OCI-LY7 (cell line): ENCODE results near the gene MYH11. TPM values are rescaled to one million over a fixed set of nuclear protein-coding genes. Genes with fewer than 3 reads are reported as not detected.

Experiments used
- BruUV-seq: library from RNA; stranded (reverse); fragments of 400-500 nt; replicated peaks from 2 replicates; lab custom pipeline; 2021; lab: Mats Ljungman, UMichigan
- CTCF ChIA-PET: fragments of 300-600 bp; sonication (Branson Sonifier 250); formaldehyde crosslinking; loops from one replicate; lab custom pipeline; 2022; ENCODE audit warnings: antibody characterized with exemption; ENCODE audit not compliant: unreplicated experiment; lab: Charles Lee
- POLR2A ChIA-PET: fragments of 300-600 bp; sonication (Branson Sonifier 250); formaldehyde crosslinking; loops from one replicate; lab custom pipeline; 2022; ENCODE audit warnings: antibody characterized with exemption; lab: Charles Lee
- DNase-seq: peaks from one replicate; pipeline ENCODE4 v3.0.0-alpha.2; 2015; ENCODE audit warnings: low spot score
- H2AFZ ChIP-seq: fragments of 200-600 bp; sonication (generic), shearing (Covaris generic); 2 replicates; pipeline ENCODE4 v1.6.1; 2014; ENCODE audit warnings: mild to moderate bottlenecking, antibody characterized with exemption, low read length, moderate library complexity
- H3K27ac ChIP-seq: fragments of 200-600 bp; sonication (generic); 2 replicates; pipeline ENCODE4 v1.5.1; 2014; ENCODE audit warnings: mixed run types, low read depth, mild to moderate bottlenecking, moderate library complexity, low read length, inconsistent platforms; ENCODE audit not compliant: poor library complexity, severe bottlenecking
- H3K36me3 ChIP-seq: fragments of 200-600 bp; sonication (generic); 2 replicates; pipeline ENCODE4 v1.6.1; 2014; ENCODE audit warnings: mild to moderate bottlenecking, antibody characterized with exemption, low read length, moderate library complexity, mixed read lengths; ENCODE audit not compliant: insufficient read depth
- H3K4me1 ChIP-seq: fragments of 200-600 bp; sonication (generic); 2 replicates; pipeline ENCODE4 v1.5.1; 2014; ENCODE audit warnings: mild to moderate bottlenecking, low read length; ENCODE audit not compliant: insufficient read depth, poor library complexity, severe bottlenecking
- H3K4me2 ChIP-seq: fragments of 200-600 bp; sonication (generic); 2 replicates; pipeline ENCODE4 v1.6.1; 2014; ENCODE audit warnings: mild to moderate bottlenecking, low read length
- H3K4me3 ChIP-seq: fragments of 200-600 bp; sonication (generic); 2 replicates; pipeline ENCODE4 v1.5.1; 2014; ENCODE audit warnings: mild to moderate bottlenecking, low read depth, low read length; ENCODE audit not compliant: poor library complexity, severe bottlenecking
- H3K79me2 ChIP-seq: fragments of 200-600 bp; sonication (generic); 2 replicates; pipeline ENCODE4 v1.6.1; 2016; ENCODE audit warnings: low read depth, mild to moderate bottlenecking, low read length, moderate library complexity, mixed read lengths; ENCODE audit not compliant: insufficient read depth
- H3K9me2 ChIP-seq: fragments of 200-600 bp; sonication (generic); 2 replicates; pipeline ENCODE4 v1.6.1; 2016; ENCODE audit warnings: mild to moderate bottlenecking, low read length, mixed read lengths; ENCODE audit not compliant: insufficient read depth
- H3K9me3 ChIP-seq: fragments of 200-600 bp; sonication (generic); 2 replicates; pipeline ENCODE4 v1.6.1; 2014; ENCODE audit warnings: mild to moderate bottlenecking, mixed run types, low read length, mixed read lengths
- H4K20me1 ChIP-seq: fragments of 200-600 bp; sonication (generic); 2 replicates; pipeline ENCODE4 v1.6.1; 2014; ENCODE audit warnings: mild to moderate bottlenecking, antibody characterized with exemption, low read length, moderate library complexity, mixed read lengths; ENCODE audit not compliant: insufficient read depth
- EZH2phosphoT487 ChIP-seq: fragments of 200-600 bp; sonication (generic); IDR thresholded peaks from 2 replicates; pipeline ENCODE4 v1.6.1; 2018; ENCODE audit warnings: low read depth, borderline replicate concordance, mild to moderate bottlenecking, mixed run types, antibody characterized with exemption, low read length, moderate library complexity, mixed read lengths
- intact Hi-C: fragments of 100-400 bp; cut with micrococcal nuclease; formaldehyde crosslinking; loops from one replicate; pipeline ENCODE4 v1.10.0; 2022; ENCODE audit not compliant: unreplicated experiment
- total RNA-seq, 2 experiments: library from RNA; depleted of rRNA in 1 of 2; stranded (reverse); fragments of >200 nt in 1 of 2; shearing (Covaris generic) in 1 of 2; gene quantifications; 2 replicates each; pipeline ENCODE4 v1.2.3, GENCODE V29; 2014 to 2022
- TF ChIP-seq, protein P1 (sequence below): fragments of 200-600 bp; sonication (generic); conservative IDR thresholded peaks from 2 replicates; pipeline ENCODE4 v1.5.1; 2014; ENCODE audit warnings: mild to moderate bottlenecking, antibody characterized with exemption, low read length, moderate library complexity, mixed read lengths

MYH11 gene
- total RNA-seq, 2 experiments from 2014 or later = 5.7 to 33.8 TPM

- Histone ChIP-seq H3K9me3 (no peaks in the 10 kb centered on the region), H3K4me3 (no peak overlapping the region), H3K4me2 (peak overlapping the region; percentile 80), H2AFZ (no peak overlapping the region), H3K36me3 (peaks cover 51% of the 10 kb centered on the region), H3K79me2 (peaks cover 51% of the 10 kb centered on the region), H4K20me1 (no peaks in the 10 kb centered on the region), H3K9me2 (no peaks in the 10 kb centered on the region), H3K4me1 (peaks cover 29% of the 10 kb centered on the region), H3K27ac (no peak overlapping the region)
- BruUV-seq = no TSS peak
- ChIA-PET CTCF (no interaction called here), POLR2A (interaction anchor here (1.0 kb wide), 1 partner anchor 122 kb away, joined by 6 read pairs; no protein-coding TSS in a partner anchor)
- intact Hi-C loops = loop anchor here (5.0 kb wide), 1 partner anchor 121 kb away; no protein-coding TSS in a partner anchor
- no peak for DNase-seq
- TF ChIP-seq EZH2phosphoT487 = no peak
- TF ChIP-seq, protein P1, sequence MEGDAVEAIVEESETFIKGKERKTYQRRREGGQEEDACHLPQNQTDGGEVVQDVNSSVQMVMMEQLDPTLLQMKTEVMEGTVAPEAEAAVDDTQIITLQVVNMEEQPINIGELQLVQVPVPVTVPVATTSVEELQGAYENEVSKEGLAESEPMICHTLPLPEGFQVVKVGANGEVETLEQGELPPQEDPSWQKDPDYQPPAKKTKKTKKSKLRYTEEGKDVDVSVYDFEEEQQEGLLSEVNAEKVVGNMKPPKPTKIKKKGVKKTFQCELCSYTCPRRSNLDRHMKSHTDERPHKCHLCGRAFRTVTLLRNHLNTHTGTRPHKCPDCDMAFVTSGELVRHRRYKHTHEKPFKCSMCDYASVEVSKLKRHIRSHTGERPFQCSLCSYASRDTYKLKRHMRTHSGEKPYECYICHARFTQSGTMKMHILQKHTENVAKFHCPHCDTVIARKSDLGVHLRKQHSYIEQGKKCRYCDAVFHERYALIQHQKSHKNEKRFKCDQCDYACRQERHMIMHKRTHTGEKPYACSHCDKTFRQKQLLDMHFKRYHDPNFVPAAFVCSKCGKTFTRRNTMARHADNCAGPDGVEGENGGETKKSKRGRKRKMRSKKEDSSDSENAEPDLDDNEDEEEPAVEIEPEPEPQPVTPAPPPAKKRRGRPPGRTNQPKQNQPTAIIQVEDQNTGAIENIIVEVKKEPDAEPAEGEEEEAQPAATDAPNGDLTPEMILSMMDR = no peak
Measured at GRCh38 chr16:15886078-15886477, 29.2 kb upstream of the MYH11 start.

GRCh38 chr16:15885560-15886001, 28.8 kb upstream of the MYH11 start:
- POLR2A ChIA-PET = interaction anchor here (1.0 kb wide), 1 partner anchor 122 kb away, joined by 6 read pairs; no protein-coding TSS in a partner anchor
- no peaks in the 10 kb centered on the region for H3K9me2 ChIP-seq
- H4K20me1 ChIP-seq = no peaks in the 10 kb centered on the region
- peaks cover 56% of the 10 kb centered on the region for H3K36me3 ChIP-seq
- TF ChIP-seq, protein P1 = no peak
- TF ChIP-seq EZH2phosphoT487 = no peak
- peaks cover 51% of the 10 kb centered on the region for H3K79me2 ChIP-seq
- H3K9me3 ChIP-seq = no peaks in the 10 kb centered on the region
- H3K27ac ChIP-seq = no peak overlapping the region
- peaks cover 30% of the 10 kb centered on the region for H3K4me1 ChIP-seq
- no peak overlapping the region for H3K4me3 ChIP-seq
- no TSS peak for BruUV-seq
- peak overlapping the region; percentile 80; the same call in 1 of the 2 replicates for H3K4me2 ChIP-seq
- intact Hi-C loops = loop anchor here (5.0 kb wide), 1 partner anchor 122 kb away; no protein-coding TSS in a partner anchor
- H2AFZ ChIP-seq = no peak overlapping the region
- no peak for DNase-seq
- CTCF ChIA-PET = no interaction called here

DNA sequence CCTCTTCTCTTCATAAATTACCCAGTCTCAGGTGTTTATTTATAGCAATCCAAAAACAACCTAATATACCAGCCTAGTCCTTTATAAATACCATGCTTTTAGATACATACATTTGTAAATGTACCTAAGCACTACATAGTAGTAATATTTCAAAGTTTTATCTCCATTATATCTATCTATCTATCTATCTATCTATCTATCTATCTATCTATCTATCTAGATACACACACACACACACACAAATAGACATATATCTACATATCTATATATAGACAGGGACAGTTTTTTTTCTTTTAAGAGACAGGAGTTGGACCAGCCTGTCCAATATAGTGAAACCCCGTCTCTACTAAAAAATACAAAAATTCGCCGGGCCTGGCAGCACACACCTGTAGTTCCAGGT, 25.7 kb upstream of the MYH11 start:
- POLR2A ChIA-PET = no interaction called here
- intact Hi-C loops = no loop called here

More for the DNA sequence above, 25.7 kb upstream of the MYH11 start:
- Histone ChIP-seq H3K36me3 (peaks cover 86% of the 10 kb centered on the region), H3K79me2 (peaks cover 43% of the 10 kb centered on the region), H3K27ac (no peak overlapping the region), H4K20me1 (no peaks in the 10 kb centered on the region), H3K4me3 (no peak overlapping the region), H3K4me2 (no peak overlapping the region), H3K4me1 (peaks cover 24% of the 10 kb centered on the region), H3K9me2 (no peaks in the 10 kb centered on the region), H2AFZ (no peak overlapping the region), H3K9me3 (no peaks in the 10 kb centered on the region)
- no peak for DNase-seq
- TF ChIP-seq, protein P1 = no peak
- TF ChIP-seq EZH2phosphoT487 = no peak
- BruUV-seq = no TSS peak
- CTCF ChIA-PET = no interaction called here
